ENCODE measurements around the gene TMEM233. TPM values are rescaled to one million over a fixed set of nuclear protein-coding genes. Genes with fewer than 3 reads are reported as not detected.

The TMEM233 gene
- total RNA-seq, 4 donors from 2014 or later: 25.2 to 89.1 (median 57.8) TPM

GRCh38 chr12:119556854-119557253 is 36.7 kb upstream of the TMEM233 start:
- Histone ChIP-seq H3K27me3 (no peaks in the 10 kb centered on the region), H3K4me1 (no peaks in the 10 kb centered on the region), H3K4me3 (no peak overlapping the region), H3K27ac (no peak overlapping the region), H3K9me3 (no peaks in the 10 kb centered on the region), H3K36me3 (no peaks in the 10 kb centered on the region)
- ATAC-seq: peak; percentile 67 to 73
- intact Hi-C loops (cut with DNase I; ENCODE audit: low total_unique reads) (no loop called here), in situ Hi-C loops (cut with MboI; ENCODE audit: low sequenced_read_pairs in 4 of 4) (no loop called here)
- TF ChIP-seq CTCF (IDR thresholded peaks at IDR 0.05 in 4 of 5, conservative IDR thresholded peaks at IDR 0.05 in 1 of 5) (no peak), POLR2A (IDR thresholded peaks at IDR 0.05) (no peak)
- no peak for DNase-seq

GRCh38 chr12:119565404-119565803 is 28.2 kb upstream of the TMEM233 start:
- in situ Hi-C loops (cut with MboI; ENCODE audit: low sequenced_read_pairs in 4 of 4) (no loop called here), intact Hi-C loops (cut with DNase I; ENCODE audit: low total_unique reads) (no loop called here)
- no peaks in the 10 kb centered on the region for H3K27me3 ChIP-seq
- H3K4me3 ChIP-seq: no peak overlapping the region
- H3K4me1 ChIP-seq: no peaks in the 10 kb centered on the region
- DNase-seq (no peak), ATAC-seq (no peak)
- no peaks in the 10 kb centered on the region for H3K9me3 ChIP-seq
- H3K36me3 ChIP-seq: no peaks in the 10 kb centered on the region
- no peak for TF ChIP-seq CTCF (IDR thresholded peaks at IDR 0.05 in 4 of 5, conservative IDR thresholded peaks at IDR 0.05 in 1 of 5)
- TF ChIP-seq POLR2A (IDR thresholded peaks at IDR 0.05): no peak
- no peak overlapping the region for H3K27ac ChIP-seq

- H3K4me1 ChIP-seq: peaks cover 0 to 5% of the 10 kb centered on the region in 2 donors
- no peaks in the 10 kb centered on the region for H3K36me3 ChIP-seq
- TF ChIP-seq POLR2A (IDR thresholded peaks at IDR 0.05): no peak
- no peak for TF ChIP-seq CTCF (IDR thresholded peaks at IDR 0.05 in 4 of 5, conservative IDR thresholded peaks at IDR 0.05 in 1 of 5)
- H3K27me3 ChIP-seq: no peaks in the 10 kb centered on the region
- intact Hi-C loops (cut with DNase I; ENCODE audit: low total_unique reads) (no loop called here), in situ Hi-C loops (cut with MboI; ENCODE audit: low sequenced_read_pairs in 4 of 4) (no loop called here)
- no peak for DNase-seq
- no peaks in the 10 kb centered on the region for H3K9me3 ChIP-seq
- H3K27ac ChIP-seq: no peak overlapping the region
- no peak overlapping the region for H3K4me3 ChIP-seq
- ATAC-seq: no peak
Measured at GRCh38 chr12:119570771-119571170, 22.8 kb upstream of the TMEM233 start.

GRCh38 chr12:119573086-119573485 is 20.5 kb upstream of the TMEM233 start:
- Histone ChIP-seq H3K4me1 (peaks cover 0 to 5% of the 10 kb centered on the region in 2 donors), H3K4me3 (no peak overlapping the region), H3K36me3 (no peaks in the 10 kb centered on the region), H3K27me3 (no peaks in the 10 kb centered on the region), H3K27ac (no peak overlapping the region), H3K9me3 (no peaks in the 10 kb centered on the region)
- ATAC-seq: no peak
- no peak for DNase-seq
- intact Hi-C loops (cut with DNase I; ENCODE audit: low total_unique reads): no loop called here
- in situ Hi-C loops (cut with MboI; ENCODE audit: low sequenced_read_pairs in 4 of 4): no loop called here
- TF ChIP-seq POLR2A (IDR thresholded peaks at IDR 0.05) (no peak), CTCF (IDR thresholded peaks at IDR 0.05 in 4 of 5, conservative IDR thresholded peaks at IDR 0.05 in 1 of 5) (no peak)

- H3K4me3 ChIP-seq: no peak overlapping the region
- peaks cover 0 to 5% of the 10 kb centered on the region in 2 donors for H3K4me1 ChIP-seq
- no peaks in the 10 kb centered on the region for H3K9me3 ChIP-seq
- no peak for DNase-seq
- no peaks in the 10 kb centered on the region for H3K36me3 ChIP-seq
- TF ChIP-seq POLR2A (IDR thresholded peaks at IDR 0.05) (no peak), CTCF (IDR thresholded peaks at IDR 0.05 in 4 of 5, conservative IDR thresholded peaks at IDR 0.05 in 1 of 5) (no peak)
- ATAC-seq: no peak
- H3K27ac ChIP-seq: no peak overlapping the region
- in situ Hi-C loops (cut with MboI; ENCODE audit: low sequenced_read_pairs in 4 of 4) (no loop called here), intact Hi-C loops (cut with DNase I; ENCODE audit: low total_unique reads) (no loop called here)
- H3K27me3 ChIP-seq: no peaks in the 10 kb centered on the region
Measured at GRCh38 chr12:119574255-119574654, 19.3 kb upstream of the TMEM233 start.

Measured in gastrocnemius medialis (tissue), 4 donors.